A673 (cell line): Measurements from ENCODE around the gene COMMD4. TPM values are rescaled to one million over a fixed set of nuclear protein-coding genes. Genes with fewer than 3 reads are reported as not detected.

ENCODE experiments used
- BruUV-seq: library from RNA; stranded (reverse); fragments of 400-500 nt; replicated peaks from 2 replicates; lab custom pipeline; 2021; lab: Mats Ljungman, UMichigan
- CTCF ChIA-PET: fragments of 300-600 bp; sonication (Branson Sonifier 250); formaldehyde crosslinking; loops from one replicate; lab custom pipeline; 2022; ENCODE audit warnings: antibody characterized with exemption; lab: Charles Lee
- POLR2A ChIA-PET: fragments of 300-600 bp; sonication (Branson Sonifier 250); formaldehyde crosslinking; loops from one replicate; lab custom pipeline; 2022; ENCODE audit warnings: antibody characterized with exemption; ENCODE audit not compliant: low non-redundant PET; lab: Charles Lee
- DNase-seq: peaks from one replicate; pipeline ENCODE4 v3.0.0-alpha.2; 2015; ENCODE audit warnings: low spot score
- H3K27ac ChIP-seq: fragments of 200-600 bp; sonication (generic); 2 replicates; pipeline ENCODE4 v1.5.1; 2016; ENCODE audit warnings: mixed run types, low read depth, mild to moderate bottlenecking, mixed read lengths, antibody characterized with exemption, low read length; ENCODE audit not compliant: poor library complexity, severe bottlenecking
- H3K27me3 ChIP-seq: fragments of 200-600 bp; sonication (generic); replicated peaks from 2 replicates; pipeline ENCODE4 v1.6.1; 2017; ENCODE audit warnings: mixed run types, low read depth, mild to moderate bottlenecking, mixed read lengths, antibody characterized with exemption, low read length; ENCODE audit not compliant: insufficient read depth, poor library complexity
- H3K36me3 ChIP-seq: fragments of 200-600 bp; sonication (generic); 2 replicates; pipeline ENCODE4 v1.6.1; 2016; ENCODE audit warnings: mixed run types, mild to moderate bottlenecking, mixed read lengths, antibody characterized with exemption, low read length; ENCODE audit not compliant: insufficient read depth, poor library complexity, severe bottlenecking
- H3K4me1 ChIP-seq: fragments of 200-600 bp; sonication (generic); 2 replicates; pipeline ENCODE4 v1.6.1; 2017; ENCODE audit warnings: mixed run types, mild to moderate bottlenecking, mixed read lengths, antibody characterized with exemption, low read length; ENCODE audit not compliant: insufficient read depth, poor library complexity, severe bottlenecking
- H3K4me3 ChIP-seq: fragments of 200-600 bp; sonication (generic); 2 replicates; pipeline ENCODE4 v1.5.1; 2016; ENCODE audit warnings: low read depth, mixed run types, mild to moderate bottlenecking, mixed read lengths, low read length; ENCODE audit not compliant: poor library complexity, severe bottlenecking
- H3K9me3 ChIP-seq: fragments of 200-600 bp; sonication (generic); 2 replicates; pipeline ENCODE4 v1.6.1; 2016; ENCODE audit warnings: mixed run types, low read depth, mild to moderate bottlenecking, mixed read lengths, antibody characterized with exemption, low read length; ENCODE audit not compliant: poor library complexity, severe bottlenecking
- EZH2 ChIP-seq: fragments of 200-600 bp; sonication (generic); IDR thresholded peaks from 2 replicates; pipeline ENCODE4 v1.6.1; 2017; ENCODE audit warnings: borderline replicate concordance, low read depth, mild to moderate bottlenecking, mixed read lengths, antibody characterized with exemption, low read length; ENCODE audit not compliant: poor library complexity, severe bottlenecking
- intact Hi-C: fragments of 100-400 bp; cut with micrococcal nuclease; formaldehyde crosslinking; loops from one replicate; pipeline ENCODE4 v1.10.0; 2022; ENCODE audit not compliant: unreplicated experiment
- total RNA-seq: library from RNA; stranded (reverse); gene quantifications from 2 replicates; pipeline ENCODE4 v1.2.3, GENCODE V29; 2021
- TF ChIP-seq, protein P1 (sequence below): fragments of 300-800, 200-600 bp; sonication (generic); conservative IDR thresholded peaks from 2 replicates; pipeline ENCODE4 v1.5.1; 2017; ENCODE audit warnings: low read depth, mild to moderate bottlenecking, antibody characterized with exemption, low read length, moderate library complexity, mixed read lengths

COMMD4 gene
- total RNA-seq, 1 experiment from 2014 or later = 109 TPM

DNA sequence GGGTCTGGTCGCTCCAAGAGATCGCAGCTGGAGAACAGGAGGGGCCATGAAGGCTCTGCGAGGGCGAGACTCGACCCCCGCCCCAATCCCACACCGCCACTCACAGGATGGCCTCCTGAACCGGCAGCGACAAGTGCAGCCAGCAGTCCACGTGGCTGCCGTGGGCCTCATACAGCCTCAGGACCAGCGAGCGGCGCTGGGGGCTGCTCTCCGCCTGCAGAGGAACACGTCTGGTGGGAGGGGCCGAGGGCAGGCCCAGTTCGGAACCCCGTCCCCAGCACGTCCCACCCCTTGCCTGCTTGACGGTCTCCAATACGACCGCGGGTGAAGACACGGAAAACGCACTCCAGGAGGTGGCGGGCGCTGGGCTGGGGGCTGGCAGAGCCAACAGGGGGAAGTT is 20.1 kb downstream of the COMMD4 start:
- H3K4me3 ChIP-seq = no peak overlapping the region
- DNase-seq = no peak
- H3K27me3 ChIP-seq = no peaks in the 10 kb centered on the region
- intact Hi-C loops = no loop called here
- no peaks in the 10 kb centered on the region for H3K4me1 ChIP-seq
- BruUV-seq = no TSS peak
- no peaks in the 10 kb centered on the region for H3K9me3 ChIP-seq
- peaks cover 9% of the 10 kb centered on the region for H3K36me3 ChIP-seq
- ChIA-PET POLR2A (no interaction called here), CTCF (no interaction called here)
- H3K27ac ChIP-seq = no peak overlapping the region
- TF ChIP-seq EZH2 = no peak
- TF ChIP-seq, protein P1, sequence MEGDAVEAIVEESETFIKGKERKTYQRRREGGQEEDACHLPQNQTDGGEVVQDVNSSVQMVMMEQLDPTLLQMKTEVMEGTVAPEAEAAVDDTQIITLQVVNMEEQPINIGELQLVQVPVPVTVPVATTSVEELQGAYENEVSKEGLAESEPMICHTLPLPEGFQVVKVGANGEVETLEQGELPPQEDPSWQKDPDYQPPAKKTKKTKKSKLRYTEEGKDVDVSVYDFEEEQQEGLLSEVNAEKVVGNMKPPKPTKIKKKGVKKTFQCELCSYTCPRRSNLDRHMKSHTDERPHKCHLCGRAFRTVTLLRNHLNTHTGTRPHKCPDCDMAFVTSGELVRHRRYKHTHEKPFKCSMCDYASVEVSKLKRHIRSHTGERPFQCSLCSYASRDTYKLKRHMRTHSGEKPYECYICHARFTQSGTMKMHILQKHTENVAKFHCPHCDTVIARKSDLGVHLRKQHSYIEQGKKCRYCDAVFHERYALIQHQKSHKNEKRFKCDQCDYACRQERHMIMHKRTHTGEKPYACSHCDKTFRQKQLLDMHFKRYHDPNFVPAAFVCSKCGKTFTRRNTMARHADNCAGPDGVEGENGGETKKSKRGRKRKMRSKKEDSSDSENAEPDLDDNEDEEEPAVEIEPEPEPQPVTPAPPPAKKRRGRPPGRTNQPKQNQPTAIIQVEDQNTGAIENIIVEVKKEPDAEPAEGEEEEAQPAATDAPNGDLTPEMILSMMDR = no peak

- POLR2A ChIA-PET = no interaction called here
- Histone ChIP-seq H3K27me3 (no peaks in the 10 kb centered on the region), H3K36me3 (peaks cover 11% of the 10 kb centered on the region), H3K9me3 (no peaks in the 10 kb centered on the region), H3K4me1 (no peaks in the 10 kb centered on the region), H3K4me3 (no peak overlapping the region), H3K27ac (no peak overlapping the region)
- no peak for DNase-seq
- BruUV-seq = no TSS peak
- TF ChIP-seq, protein P1 = no peak
- no peak for TF ChIP-seq EZH2
- intact Hi-C loops = no loop called here
- CTCF ChIA-PET = no interaction called here
Measured at GRCh38 chr15:75356517-75356916, 20.7 kb downstream of the COMMD4 start.

- TF ChIP-seq, protein P1 = no peak
- TF ChIP-seq EZH2 = no peak
- H3K4me3 ChIP-seq = no peak overlapping the region
- no peak overlapping the region for H3K27ac ChIP-seq
- CTCF ChIA-PET = no interaction called here
- no peaks in the 10 kb centered on the region for H3K9me3 ChIP-seq
- POLR2A ChIA-PET = no interaction called here
- no TSS peak for BruUV-seq
- H3K36me3 ChIP-seq = peaks cover 12% of the 10 kb centered on the region
- DNase-seq = no peak
- no peaks in the 10 kb centered on the region for H3K4me1 ChIP-seq
- intact Hi-C loops = no loop called here
- no peaks in the 10 kb centered on the region for H3K27me3 ChIP-seq
Measured at GRCh38 chr15:75357976-75358673, 22.3 kb downstream of the COMMD4 start.
